ENCODE results near the gene SLC17A9.

SLC17A9 gene

DNA sequence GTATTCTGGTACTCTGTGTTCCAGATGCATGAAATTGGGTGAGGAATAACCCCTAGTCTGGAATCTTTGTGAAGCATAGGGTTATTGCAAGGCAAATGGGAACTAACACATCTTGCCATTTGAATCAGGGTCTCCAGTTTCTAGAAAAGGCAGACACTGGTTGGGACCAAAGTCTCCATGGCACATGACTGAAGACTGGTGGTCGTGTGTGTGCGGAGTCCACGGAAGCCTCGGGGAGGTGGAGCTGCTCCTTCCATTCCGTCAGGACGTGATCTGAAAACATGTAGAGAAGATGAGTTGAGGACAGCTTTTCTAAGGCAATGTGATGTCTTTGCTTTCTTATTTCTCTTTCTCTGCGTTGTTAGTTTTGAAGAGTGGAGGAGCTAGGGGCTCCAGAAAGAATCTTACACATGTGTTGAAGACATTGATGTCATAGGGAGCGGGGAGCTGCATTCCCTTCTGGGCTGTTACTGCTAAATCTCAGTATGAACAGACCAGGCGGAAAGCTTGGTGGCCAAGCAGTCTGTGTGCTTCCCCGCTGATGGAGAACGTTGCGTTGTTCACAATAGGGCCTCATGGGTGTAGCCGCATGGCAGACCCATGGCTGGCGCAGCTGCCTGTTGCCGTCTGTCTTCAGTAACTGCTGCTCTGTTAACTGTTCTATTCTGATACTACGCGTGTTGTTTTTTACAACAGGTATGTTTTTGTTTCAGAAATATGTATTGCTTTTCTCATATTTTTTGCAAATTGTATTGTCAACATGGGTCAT lies 4.8 kb upstream of the SLC17A9 start:
- no peak for DNase-seq (ENCODE audit: low read depth)
- TF ChIP-seq, protein P1, sequence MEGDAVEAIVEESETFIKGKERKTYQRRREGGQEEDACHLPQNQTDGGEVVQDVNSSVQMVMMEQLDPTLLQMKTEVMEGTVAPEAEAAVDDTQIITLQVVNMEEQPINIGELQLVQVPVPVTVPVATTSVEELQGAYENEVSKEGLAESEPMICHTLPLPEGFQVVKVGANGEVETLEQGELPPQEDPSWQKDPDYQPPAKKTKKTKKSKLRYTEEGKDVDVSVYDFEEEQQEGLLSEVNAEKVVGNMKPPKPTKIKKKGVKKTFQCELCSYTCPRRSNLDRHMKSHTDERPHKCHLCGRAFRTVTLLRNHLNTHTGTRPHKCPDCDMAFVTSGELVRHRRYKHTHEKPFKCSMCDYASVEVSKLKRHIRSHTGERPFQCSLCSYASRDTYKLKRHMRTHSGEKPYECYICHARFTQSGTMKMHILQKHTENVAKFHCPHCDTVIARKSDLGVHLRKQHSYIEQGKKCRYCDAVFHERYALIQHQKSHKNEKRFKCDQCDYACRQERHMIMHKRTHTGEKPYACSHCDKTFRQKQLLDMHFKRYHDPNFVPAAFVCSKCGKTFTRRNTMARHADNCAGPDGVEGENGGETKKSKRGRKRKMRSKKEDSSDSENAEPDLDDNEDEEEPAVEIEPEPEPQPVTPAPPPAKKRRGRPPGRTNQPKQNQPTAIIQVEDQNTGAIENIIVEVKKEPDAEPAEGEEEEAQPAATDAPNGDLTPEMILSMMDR (conservative IDR thresholded peaks at IDR 0.05; ENCODE audit: control insufficient read depth, insufficient read depth, low read depth, low read length) = no peak
- no peak overlapping the region for H3K4me3 ChIP-seq (ENCODE audit: control insufficient read depth, low read depth, low read length)

DNA sequence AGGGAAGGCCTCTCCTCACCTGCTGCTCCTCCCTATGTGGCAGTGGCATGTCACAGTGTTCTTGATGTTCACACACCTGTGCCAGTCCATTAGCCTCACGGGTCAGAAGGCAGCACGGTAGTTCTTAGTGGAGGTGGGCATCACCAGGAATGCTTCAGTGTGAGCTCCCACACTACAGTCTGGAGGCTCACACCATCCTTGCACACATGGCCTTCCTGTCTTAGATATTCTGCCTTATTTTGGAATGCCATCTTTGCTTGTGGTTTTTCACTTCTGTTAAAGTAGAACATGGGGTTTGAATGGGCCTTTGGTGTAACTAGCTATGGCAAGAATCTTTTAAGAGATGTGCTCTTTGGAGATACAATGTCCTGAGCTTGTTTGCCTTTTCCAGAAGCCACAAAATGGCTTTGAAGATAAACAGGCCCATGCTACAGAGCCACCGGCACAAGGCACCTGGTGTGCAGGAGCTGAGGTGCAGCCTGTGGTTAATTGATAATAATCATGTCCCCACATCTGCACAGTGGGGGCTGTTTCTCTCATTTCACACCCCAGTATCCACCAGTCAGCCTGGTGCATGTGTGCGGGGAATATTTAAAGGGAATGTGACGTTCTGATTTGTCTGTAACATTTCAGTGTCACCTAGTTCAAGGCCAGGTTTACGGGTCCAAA lies 3.2 kb upstream of the SLC17A9 start:
- H3K4me3 ChIP-seq (ENCODE audit: control insufficient read depth, low read depth, low read length) = no peak overlapping the region
- TF ChIP-seq, protein P1 (conservative IDR thresholded peaks at IDR 0.05; ENCODE audit: control insufficient read depth, insufficient read depth, low read depth, low read length) = no peak
- DNase-seq (ENCODE audit: low read depth) = no peak

DNA sequence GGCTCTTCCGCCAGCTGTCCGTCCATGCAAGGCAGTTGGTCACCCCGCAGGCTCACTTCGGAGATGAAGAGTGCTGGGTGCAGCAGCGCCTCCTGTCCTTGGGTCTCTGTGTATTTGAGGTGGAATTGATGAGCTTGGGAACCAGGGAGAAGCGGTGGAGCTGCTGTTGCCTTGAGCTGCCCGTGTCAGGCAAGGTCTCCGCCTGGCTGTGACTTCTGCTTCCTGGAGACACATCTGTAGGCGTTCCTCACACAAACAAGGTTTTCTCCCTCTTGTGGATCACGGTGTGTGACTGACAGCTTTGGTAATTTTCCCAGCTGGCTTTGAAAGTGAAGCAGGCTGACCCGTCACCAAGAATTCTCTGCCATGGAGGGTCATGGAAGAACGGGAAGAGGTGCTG lies 2.5 kb upstream of the SLC17A9 start:
- no peak for DNase-seq (ENCODE audit: low read depth)
- TF ChIP-seq, protein P1 (conservative IDR thresholded peaks at IDR 0.05; ENCODE audit: control insufficient read depth, insufficient read depth, low read depth, low read length) = no peak
- no peak overlapping the region for H3K4me3 ChIP-seq (ENCODE audit: control insufficient read depth, low read depth, low read length)

DNA sequence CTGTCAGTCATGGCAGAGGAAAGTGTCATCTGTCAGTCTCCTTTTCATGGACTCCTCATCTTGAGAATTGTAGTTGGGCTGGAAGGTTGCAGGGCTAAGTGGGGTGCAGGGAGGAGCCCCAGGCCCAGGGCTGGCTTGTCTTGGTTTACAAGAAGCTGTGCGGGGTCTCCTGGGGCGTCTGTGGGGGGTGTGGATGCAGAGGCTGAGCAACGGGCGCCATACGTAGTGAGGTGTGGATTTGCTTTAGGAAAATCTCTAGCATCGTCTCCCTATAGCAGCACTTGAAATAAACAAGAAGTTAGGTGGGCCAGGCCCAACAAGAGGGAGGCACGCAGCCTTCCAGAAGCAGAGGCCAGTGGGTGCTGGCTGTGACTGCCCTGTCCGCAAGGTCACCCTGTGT lies 1.8 kb upstream of the SLC17A9 start:
- H3K4me3 ChIP-seq (ENCODE audit: control insufficient read depth, low read depth, low read length) = no peak overlapping the region
- TF ChIP-seq, protein P1 (conservative IDR thresholded peaks at IDR 0.05; ENCODE audit: control insufficient read depth, insufficient read depth, low read depth, low read length) = no peak

DNA sequence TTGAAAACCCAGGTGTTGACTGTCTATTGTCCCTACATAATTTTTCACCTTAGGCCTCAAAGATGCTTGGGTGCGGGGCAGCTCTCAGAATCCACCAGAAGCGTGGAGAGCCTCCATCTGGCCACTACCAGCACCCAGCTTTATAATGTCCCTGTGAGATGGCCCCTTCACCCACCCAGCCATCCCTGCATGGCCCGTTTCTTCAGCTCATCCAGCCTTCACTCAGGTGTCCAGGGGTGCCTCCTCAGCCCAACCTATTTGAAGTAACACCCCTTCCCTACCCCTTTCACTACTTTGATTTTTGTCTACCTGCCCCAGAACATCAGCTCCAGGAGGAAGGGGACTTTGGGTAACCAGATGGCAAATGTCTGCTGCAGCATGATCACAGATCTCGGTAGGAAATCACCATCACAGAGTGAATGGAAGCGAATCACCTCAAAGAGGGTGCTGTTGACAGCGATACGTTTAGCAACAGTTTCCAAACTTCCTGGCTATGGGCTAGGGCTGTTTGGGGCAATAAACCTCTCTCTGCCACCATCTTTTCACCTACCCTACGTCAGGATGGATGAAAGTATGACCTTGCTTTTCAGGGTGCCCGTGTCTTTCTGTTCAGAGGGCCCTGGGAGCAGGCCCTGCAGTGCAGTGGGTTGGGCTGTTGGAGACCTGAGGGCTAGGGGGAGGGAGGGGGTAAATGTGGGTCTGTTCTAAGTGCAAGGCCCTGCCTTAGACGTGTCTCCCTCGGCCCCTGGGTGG lies 1.2 kb upstream of the SLC17A9 start:
- TF ChIP-seq, protein P1 (conservative IDR thresholded peaks at IDR 0.05; ENCODE audit: control insufficient read depth, insufficient read depth, low read depth, low read length) = no peak
- H3K4me3 ChIP-seq (ENCODE audit: control insufficient read depth, low read depth, low read length) = no peak overlapping the region
- DNase-seq (ENCODE audit: low read depth) = no peak

More for the DNA sequence above, 1.8 kb upstream of the SLC17A9 start:
- no peak for DNase-seq (ENCODE audit: low read depth)

DNA sequence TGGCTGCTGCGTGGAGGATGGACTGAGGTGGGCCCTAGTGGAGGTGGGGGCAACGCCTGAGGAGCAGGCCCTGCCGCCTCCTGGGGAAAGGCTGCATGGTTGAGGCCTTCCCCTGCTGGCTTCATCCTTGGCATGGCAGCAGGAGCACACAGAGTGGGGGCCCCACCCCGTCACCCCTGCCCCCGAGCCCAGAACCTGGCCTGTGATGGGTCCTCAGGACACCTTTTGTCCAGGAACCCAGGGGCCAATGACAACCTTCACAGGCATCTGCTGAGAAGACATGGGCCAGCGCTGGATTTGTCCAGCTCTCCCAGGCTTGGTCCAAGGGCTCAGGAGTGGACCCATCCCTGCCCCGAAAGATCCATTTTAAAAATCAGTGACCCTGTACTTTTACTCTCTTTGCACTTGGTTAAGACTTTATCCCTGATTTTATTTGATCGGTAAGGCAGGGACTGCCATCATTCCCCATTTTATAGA lies 575 bp upstream of the SLC17A9 start:
- DNase-seq (ENCODE audit: low read depth) = no peak
- H3K4me3 ChIP-seq (ENCODE audit: control insufficient read depth, low read depth, low read length) = peak overlapping the region; percentile 52
- TF ChIP-seq, protein P1 (conservative IDR thresholded peaks at IDR 0.05; ENCODE audit: control insufficient read depth, insufficient read depth, low read depth, low read length) = no peak

Measured in fibroblast of mammary gland (primary cell).